Measurements from ENCODE around the gene RIMS3.

The RIMS3 gene

DNA sequence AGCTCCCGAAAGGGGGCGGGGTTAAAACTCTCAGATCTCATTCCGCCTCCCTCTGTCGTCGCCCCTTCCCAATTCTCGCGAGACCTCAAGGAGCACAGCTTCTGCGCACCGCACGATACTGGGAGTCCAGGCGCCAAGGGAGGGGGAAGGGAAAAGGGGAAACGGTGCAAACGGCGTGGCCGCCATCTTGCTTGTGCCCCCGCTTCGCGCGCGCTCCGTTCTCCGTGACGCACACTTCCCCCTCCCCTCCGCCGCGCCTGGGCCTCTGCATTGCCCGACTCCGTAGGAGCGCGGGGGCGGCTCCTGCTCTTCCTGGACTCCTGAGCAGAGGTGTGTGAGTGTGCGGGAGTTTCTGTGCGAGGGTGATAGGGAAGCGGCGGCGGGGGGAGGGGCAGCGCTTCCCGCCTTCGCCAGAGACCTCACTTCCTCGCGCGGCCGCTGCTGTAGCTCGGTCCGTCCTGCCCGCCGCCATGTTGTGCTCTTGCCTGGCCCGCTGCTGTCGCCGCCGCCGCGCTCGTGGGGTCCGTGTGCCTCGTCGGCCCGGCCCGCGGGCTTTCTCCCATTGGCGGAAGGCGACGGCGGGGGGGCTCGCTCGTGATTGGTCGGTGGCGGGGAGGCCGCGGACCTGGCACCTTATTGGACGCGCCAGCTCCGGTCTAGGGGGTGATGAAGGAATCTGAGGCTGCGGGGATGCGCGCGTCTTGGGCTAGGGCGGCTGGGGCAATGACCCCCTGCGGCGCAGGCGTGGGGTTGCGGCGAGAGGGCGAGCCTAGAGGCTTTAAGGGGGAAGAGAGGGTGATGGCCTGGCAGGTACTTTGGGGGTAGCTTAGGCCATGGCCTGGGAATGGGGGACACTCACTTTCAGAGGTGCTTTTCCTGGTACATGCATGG lies 26.3 kb upstream of the RIMS3 start, which contains the start of gene NFYC:
Gene NFYC, plus strand, starts transcription at position 167 of the 891 bp plus-strand sequence. CDS start 47,140 bp downstream, outside the sequence.
- peak; percentile 72 for DNase-seq

- DNase-seq = no peak
These were observed 25.5 kb upstream of the RIMS3 start for GRCh38 chr1:40690771-40691537.

DNA sequence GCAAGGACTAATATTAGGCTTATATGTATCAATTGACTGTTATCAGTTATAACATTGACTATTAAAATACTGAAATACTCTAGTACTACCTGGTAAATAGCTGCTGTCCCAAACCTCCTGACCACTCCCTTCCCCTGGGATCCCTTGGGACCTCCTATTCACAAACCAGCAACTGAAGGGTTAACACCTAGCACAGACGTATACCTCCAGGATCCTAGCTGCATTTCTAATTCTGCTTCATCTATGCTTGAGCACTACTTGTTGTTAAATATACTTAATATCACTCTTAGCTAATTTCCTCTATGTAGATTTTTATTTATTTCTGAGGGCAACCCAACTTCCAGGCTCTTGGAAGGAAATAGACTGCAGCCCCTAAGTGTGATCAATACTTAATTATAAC lies 24.3 kb upstream of the RIMS3 start:
- DNase-seq = no peak

- no peak for DNase-seq
These were observed 22.2 kb upstream of the RIMS3 start for GRCh38 chr1:40687661-40688060.

GRCh38 chr1:40687059-40687458 lies 21.6 kb upstream of the RIMS3 start:
- no peak for DNase-seq

DNA sequence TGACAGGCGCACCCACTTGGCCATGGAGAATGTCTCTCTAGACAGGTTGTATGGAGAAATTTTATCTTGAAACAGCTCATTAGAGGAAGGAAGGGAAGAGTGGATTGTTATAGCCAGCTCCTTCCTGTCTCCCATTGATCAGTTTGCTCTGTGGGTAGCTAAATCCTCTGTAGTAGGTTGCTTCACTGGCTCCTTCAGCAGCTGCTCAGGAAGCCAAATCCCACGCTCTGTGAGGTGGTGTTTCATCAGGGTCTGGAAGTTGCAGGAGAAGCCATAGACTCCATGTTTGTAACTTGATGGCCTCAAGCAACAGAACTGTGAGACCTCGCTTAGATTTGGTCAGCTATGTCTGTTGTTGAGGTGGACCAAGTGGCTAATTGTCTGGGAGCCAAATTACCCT lies 19.2 kb upstream of the RIMS3 start:
- no peak for DNase-seq

DNA sequence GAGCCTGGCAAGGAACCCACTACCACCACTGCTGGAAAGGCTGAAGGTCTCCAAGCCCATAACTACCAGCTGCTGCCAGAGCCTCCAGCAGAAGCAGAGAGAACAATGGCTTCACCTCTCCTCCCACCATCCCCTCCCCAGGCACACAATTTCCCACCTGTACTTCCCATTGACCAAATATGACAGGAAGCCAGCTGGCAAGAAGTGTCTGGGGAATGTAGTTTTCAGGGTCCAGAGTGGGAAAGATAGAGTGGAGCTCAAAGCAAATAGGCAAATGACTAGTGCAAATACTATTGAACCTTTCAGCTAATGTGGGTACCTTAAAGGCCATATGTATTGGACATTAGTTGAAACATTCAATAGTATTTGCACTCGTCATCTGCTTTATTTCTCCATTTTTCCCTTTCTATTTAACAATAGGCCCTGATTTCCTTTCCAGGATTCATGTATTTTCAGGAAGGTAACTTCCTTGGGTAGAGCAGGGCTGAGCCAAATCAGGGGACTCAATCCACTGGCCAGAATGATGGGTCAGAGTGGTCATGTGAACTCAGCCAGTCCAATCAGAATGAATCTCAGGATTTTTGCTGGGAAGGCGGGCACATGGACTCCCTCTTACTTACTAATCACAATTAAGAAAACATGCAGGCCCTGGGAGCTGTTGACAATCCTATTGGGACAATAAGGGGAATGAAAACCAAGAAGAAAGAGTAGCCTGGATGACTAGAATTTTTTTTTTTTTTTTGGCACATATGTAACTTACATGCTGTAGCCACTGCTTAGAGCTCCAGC lies 13.9 kb upstream of the RIMS3 start:
- DNase-seq = no peak

GRCh38 chr1:40676501-40676900 lies 11.0 kb upstream of the RIMS3 start:
- DNase-seq = no peak

- no peak for DNase-seq
These were observed 8.0 kb upstream of the RIMS3 start for GRCh38 chr1:40673452-40673851.

DNA sequence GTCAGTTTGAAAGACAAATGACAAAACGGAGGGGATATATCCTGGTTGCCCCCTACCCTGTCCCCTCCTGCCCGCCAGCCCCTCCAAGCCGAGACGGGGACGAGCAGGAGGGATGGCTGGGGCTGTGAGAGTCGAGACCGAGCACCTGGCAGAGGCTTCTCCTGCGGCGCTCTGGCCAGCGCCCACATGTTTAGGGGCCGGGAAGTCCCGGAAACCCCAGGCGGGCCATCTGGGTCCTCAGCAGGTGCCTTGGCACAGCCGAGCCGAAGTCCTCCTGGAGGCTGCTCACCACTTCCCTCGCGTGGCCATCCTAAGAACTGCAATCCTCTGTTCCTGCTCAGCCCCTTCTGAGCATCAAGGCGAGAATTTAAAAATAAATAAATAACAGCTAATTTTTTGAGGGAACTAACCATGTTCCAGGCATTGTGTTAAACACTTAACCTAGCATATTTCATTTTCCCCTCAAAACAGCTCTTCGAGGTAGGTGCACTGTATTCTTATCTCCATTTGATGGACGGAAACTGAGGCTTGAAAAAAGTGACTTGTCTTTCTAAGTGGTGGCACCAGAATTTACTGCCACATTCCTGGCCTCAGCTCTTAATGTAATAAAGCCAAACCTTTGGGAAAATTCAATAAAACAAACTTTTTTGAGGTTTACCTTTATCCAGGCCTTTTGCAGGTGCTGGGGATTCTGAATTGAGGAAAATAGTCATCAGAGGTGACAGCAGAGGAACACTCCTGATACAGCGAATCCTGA lies 3.5 kb upstream of the RIMS3 start:
- DNase-seq = peak; percentile 42

DNA sequence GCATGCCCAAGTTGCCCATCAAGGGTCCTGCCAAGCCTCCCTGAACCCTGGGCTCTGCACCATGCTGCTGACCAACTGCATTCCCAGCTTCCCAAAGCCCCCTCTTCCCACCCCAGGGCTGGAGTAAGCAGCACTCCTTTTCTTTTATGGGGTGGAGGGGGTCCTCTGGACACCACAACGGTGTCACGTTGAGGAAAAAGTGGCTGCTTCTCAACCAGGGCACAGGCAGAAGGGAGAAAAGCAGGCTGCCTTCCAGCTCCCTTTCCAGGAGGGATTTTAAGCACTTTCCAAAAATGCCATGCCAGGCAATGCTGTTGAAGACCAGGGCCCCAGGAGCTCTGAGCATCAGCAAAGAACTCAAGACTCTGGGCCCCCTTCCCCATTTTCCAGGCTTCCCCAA lies 691 bp downstream of the RIMS3 start:
- DNase-seq = no peak

DNA sequence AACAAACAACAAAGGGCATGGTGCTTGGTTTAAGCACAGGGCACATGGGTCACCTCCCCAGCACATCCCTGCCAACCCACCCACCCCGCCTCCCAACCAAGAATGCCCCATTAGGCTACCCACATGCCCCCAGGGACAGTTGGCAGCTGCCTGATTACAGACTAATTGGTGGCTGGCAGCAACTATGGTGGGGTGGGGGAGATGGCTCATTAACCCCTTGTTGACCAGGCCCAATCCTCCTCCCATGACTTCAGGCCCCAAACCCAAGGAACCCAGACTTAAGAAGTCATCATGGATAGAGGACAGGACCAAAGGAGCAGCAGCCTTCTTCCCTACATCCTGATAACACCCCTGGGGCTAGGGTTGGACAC lies 1.3 kb downstream of the RIMS3 start:
- DNase-seq = peak; percentile 9

DNA sequence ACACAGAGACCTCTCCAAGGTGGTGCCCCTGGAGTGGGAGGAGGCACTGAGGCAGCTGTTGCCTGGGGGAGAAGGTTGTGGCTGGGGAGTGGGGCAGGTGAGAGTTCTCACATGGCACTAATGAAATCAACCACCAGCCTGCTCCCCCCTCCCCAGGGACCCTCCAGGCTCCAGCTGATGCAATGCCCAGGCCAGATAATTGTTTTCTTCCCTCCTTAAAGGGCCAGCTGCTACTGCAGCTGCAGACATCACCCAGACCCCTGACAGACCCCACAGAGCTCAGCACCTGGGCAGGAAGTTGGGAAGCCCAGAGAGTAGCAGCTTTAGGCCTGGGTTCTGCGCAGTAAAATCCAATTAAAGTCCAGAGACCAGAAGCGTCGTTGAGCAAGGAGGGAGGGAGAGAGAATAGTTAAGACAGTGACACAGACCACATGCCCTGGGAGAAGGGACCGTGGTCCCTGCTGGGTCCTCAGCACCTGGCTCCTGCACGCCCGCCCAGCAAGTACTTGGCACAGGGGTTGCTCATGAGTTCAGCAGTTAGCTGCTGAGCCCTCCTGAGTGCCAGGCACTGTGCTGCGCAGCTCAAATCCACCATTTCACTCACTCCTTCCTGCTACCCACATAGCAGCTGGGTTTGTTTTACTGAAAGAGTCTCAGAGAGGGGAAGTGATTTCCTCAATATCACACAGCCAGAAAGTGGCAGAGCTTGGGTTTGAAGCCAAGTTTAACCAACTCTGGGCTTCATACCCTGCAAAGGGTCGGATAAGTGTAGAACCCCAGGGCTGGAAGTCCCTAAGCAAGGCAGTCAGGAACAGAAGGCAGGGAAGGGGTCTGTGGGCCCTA lies 1.9 kb downstream of the RIMS3 start:
- DNase-seq = no peak

GRCh38 chr1:40662864-40663263 lies 2.6 kb downstream of the RIMS3 start:
- no peak for DNase-seq

GRCh38 chr1:40662151-40662550 lies 3.3 kb downstream of the RIMS3 start:
- no peak for DNase-seq

DNA sequence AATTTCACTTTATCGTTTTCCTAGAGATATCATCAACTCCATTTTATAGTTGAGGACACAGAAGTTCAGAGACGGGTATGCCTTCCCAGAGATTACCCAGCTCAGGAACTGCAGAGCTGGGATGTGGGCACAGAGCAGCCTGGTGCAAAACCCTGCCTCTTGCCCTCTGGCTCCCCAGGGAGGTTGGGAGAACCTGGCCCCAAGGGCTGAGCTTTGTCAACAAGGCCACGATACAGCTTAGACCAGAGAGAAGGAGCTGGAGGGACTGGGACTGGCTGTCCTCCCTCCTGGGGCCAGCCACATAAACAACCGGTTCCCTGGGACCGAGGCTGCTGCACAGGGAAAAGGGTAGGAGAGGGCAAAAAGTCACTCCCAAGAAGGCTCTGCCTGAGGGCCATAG lies 3.8 kb downstream of the RIMS3 start:
- DNase-seq = no peak

DNA sequence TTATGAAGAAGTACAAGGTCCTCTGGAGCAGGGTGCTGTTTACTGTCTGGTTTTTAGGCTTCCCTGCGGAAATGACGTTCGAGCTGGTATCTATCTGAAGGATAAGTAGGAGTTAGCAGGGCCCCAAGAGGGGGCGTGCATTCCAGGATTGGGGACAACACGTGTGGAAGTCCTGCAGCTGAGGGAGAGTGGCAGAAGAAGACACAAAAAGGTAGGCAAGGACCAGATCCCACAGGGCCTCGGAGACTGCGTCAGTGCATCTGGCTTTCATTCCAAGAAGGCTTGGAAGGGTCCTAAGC lies 5.9 kb downstream of the RIMS3 start:
- DNase-seq = no peak

DNA sequence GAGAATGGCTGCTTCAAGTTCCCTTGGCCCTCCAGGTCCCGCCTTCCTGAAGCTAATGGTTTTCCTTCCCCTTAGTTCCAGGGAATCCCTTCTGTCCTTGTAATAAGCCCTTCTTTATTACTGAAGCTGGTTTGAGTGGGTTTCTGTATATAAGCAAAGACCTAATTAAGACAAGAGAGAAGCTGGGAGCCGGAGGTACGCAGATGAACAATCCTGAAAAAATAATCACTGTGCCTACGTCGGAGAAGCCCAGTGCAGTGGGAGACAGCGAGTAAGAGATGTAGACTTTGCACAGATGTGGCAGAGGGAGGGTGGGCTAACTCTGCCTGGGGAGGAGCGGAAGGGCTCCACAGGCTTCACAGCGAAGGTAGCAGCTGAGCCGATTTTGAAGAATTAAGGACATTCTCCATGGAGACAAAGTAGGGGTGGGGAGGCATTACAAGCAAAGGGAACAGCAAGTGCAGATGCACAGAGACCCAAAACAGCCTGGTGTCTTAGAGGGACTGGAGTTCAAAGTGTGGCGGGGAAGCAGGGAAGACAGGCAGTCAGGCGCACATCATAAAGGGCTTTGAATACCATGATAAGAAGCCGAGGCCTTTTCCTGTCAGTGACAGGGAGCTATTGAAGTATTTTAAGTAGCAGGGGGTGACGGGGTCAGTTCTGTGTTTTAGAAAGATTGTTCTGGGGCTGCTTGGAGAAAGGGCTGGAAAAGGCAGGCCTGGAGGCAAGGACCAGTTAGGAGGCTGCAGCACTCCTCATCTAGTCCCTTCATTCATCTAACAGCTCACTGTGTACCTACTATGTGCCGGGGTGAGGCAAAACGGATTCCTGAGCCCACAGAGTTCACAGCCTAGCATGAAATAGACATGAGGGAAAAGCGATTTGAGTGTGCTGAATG lies 6.5 kb downstream of the RIMS3 start:
- DNase-seq = no peak

- no peak for DNase-seq
These were observed 8.4 kb downstream of the RIMS3 start for GRCh38 chr1:40657046-40657445.

- DNase-seq = no peak
These were observed 11.5 kb downstream of the RIMS3 start for GRCh38 chr1:40653851-40654537.
